Effector memory CD4-positive, alpha-beta T cell (primary cell): Measurements from ENCODE around the gene DKKL1.
"Not testable (repeated sequence)": the region's sequence is repeated elsewhere in the genome, so short reads cannot be mapped to it uniquely, and the experiment has no call there.

Experiments
- DNase-seq, 3 donors: peaks; one replicate each; pipeline ENCODE4 v3.0.0-alpha.2; 2020
- H3K27ac ChIP-seq: 2 replicates; pipeline ENCODE4 v1.7.0; 2013; ENCODE audit warnings: mild to moderate bottlenecking, low read length, moderate library complexity; ENCODE audit not compliant: insufficient read depth, poor library complexity, severe bottlenecking
- H3K27me3 ChIP-seq: replicated peaks from 2 replicates; pipeline ENCODE4 v1.7.0; 2013; ENCODE audit warnings: mild to moderate bottlenecking, low read length; ENCODE audit not compliant: insufficient read depth, control insufficient read depth, poor library complexity, severe bottlenecking
- H3K36me3 ChIP-seq: 2 replicates; pipeline ENCODE4 v1.7.0; 2013; ENCODE audit warnings: mild to moderate bottlenecking, low read length, moderate library complexity; ENCODE audit not compliant: control insufficient read depth, insufficient read depth
- H3K4me1 ChIP-seq: 2 replicates; pipeline ENCODE4 v1.7.0; 2013; ENCODE audit warnings: low read length, mild to moderate bottlenecking; ENCODE audit not compliant: control insufficient read depth, insufficient read depth, poor library complexity, severe bottlenecking
- H3K4me3 ChIP-seq: 2 replicates; pipeline ENCODE4 v1.7.0; 2013; ENCODE audit warnings: low read length, low read depth, mild to moderate bottlenecking; ENCODE audit not compliant: insufficient read depth, poor library complexity, severe bottlenecking
- H3K9me3 ChIP-seq: 2 replicates; pipeline ENCODE4 v1.7.0; 2013; ENCODE audit warnings: mild to moderate bottlenecking, low read length, moderate library complexity; ENCODE audit not compliant: control insufficient read depth

DKKL1 gene

GRCh38 chr19:49362048-49362928 is 1.4 kb upstream of the DKKL1 start, which contains the start of gene TEAD2:
TEAD2 (minus strand) TSS chr19:49362416; CDS start chr19:49360075, 2,341 bp downstream.
- Histone ChIP-seq H3K36me3 (no peaks in the 10 kb centered on the region), H3K4me3 (peak within 1 kb of the TSS; percentile 35), H3K4me1 (peaks cover 26% of the 10 kb centered on the region), H3K27me3 (peaks cover 32% of the 10 kb centered on the region), H3K27ac (no peak within 1 kb of the TSS), H3K9me3 (no peaks in the 10 kb centered on the region)
- no peak for DNase-seq

GRCh38 chr19:49362929-49363267 is 779 bp upstream of the DKKL1 start:
- no peak for DNase-seq
- H3K9me3 ChIP-seq, result no peaks in the 10 kb centered on the region
- H3K4me1 ChIP-seq, result peaks cover 26% of the 10 kb centered on the region
- no peak overlapping the region for H3K27ac ChIP-seq
- no peaks in the 10 kb centered on the region for H3K36me3 ChIP-seq
- peaks cover 32% of the 10 kb centered on the region for H3K27me3 ChIP-seq
- peak overlapping the region; percentile 23 for H3K4me3 ChIP-seq

- no peak overlapping the region for H3K27ac ChIP-seq
Observed at GRCh38 chr19:49364083-49364737, 533 bp downstream of the DKKL1 start.

GRCh38 chr19:49366110-49366509 is 2.4 kb downstream of the DKKL1 start:
- DNase-seq, result no peak
- Histone ChIP-seq H3K9me3 (no peaks in the 10 kb centered on the region), H3K27me3 (peaks cover 32% of the 10 kb centered on the region), H3K4me3 (no peak overlapping the region), H3K4me1 (peaks cover 26% of the 10 kb centered on the region), H3K36me3 (no peaks in the 10 kb centered on the region), H3K27ac (no peak overlapping the region)

More at GRCh38 chr19:49364083-49364737, 533 bp downstream of the DKKL1 start:
- no peak for DNase-seq
- Histone ChIP-seq H3K4me1 (peaks cover 26% of the 10 kb centered on the region), H3K4me3 (no peak overlapping the region), H3K9me3 (no peaks in the 10 kb centered on the region), H3K36me3 (no peaks in the 10 kb centered on the region), H3K27me3 (peaks cover 32% of the 10 kb centered on the region)

- Histone ChIP-seq H3K36me3 (no peaks in the 10 kb centered on the region), H3K27me3 (peaks cover 13% of the 10 kb centered on the region), H3K27ac (no peak overlapping the region), H3K9me3 (no peaks in the 10 kb centered on the region), H3K4me3 (no peak overlapping the region), H3K4me1 (peaks cover 2% of the 10 kb centered on the region)
- DNase-seq, result no peak
Observed at GRCh38 chr19:49368711-49369358, 5.2 kb downstream of the DKKL1 start.

- Histone ChIP-seq H3K4me3 (no peak overlapping the region), H3K27ac (no peak overlapping the region), H3K36me3 (no peaks in the 10 kb centered on the region), H3K9me3 (no peaks in the 10 kb centered on the region), H3K27me3 (no peaks in the 10 kb centered on the region), H3K4me1 (no peaks in the 10 kb centered on the region)
- DNase-seq, result no peak
Observed at GRCh38 chr19:49371184-49371583, 7.5 kb downstream of the DKKL1 start.

- H3K9me3 ChIP-seq, H3K4me3 ChIP-seq, DNase-seq, H3K36me3 ChIP-seq, H3K27ac ChIP-seq, H3K4me1 ChIP-seq, H3K27me3 ChIP-seq: not testable (repeated sequence)
Observed at GRCh38 chr19:49373174-49373573, 9.5 kb downstream of the DKKL1 start.

- no peaks in the 10 kb centered on the region for H3K27me3 ChIP-seq
- no peaks in the 10 kb centered on the region for H3K36me3 ChIP-seq
- H3K4me1 ChIP-seq, result no peaks in the 10 kb centered on the region
- no peak overlapping the region for H3K27ac ChIP-seq
- no peak for DNase-seq
- H3K4me3 ChIP-seq, result no peak overlapping the region
- no peaks in the 10 kb centered on the region for H3K9me3 ChIP-seq
Observed at GRCh38 chr19:49374665-49375434, 11.2 kb downstream of the DKKL1 start.

GRCh38 chr19:49378512-49378911 is 14.8 kb downstream of the DKKL1 start:
- no peak for DNase-seq
- H3K36me3 ChIP-seq, result no peaks in the 10 kb centered on the region
- no peaks in the 10 kb centered on the region for H3K27me3 ChIP-seq
- H3K4me1 ChIP-seq, result no peaks in the 10 kb centered on the region
- no peak overlapping the region for H3K4me3 ChIP-seq
- H3K27ac ChIP-seq, result no peak overlapping the region
- no peaks in the 10 kb centered on the region for H3K9me3 ChIP-seq
